Esophagus mucosa (tissue), 1 donor: ENCODE measurements around the gene LAS1L. TPM values are rescaled to one million over a fixed set of nuclear protein-coding genes. Genes with fewer than 3 reads are reported as not detected.
"Not testable (repeated sequence)": the region's sequence is repeated elsewhere in the genome, so short reads cannot be mapped to it uniquely, and the experiment has no call there.

Experiments
- ATAC-seq: fragments of 200-7000 bp; cut with Tn5 transposase; one replicate; pipeline ENCODE4 v1.9.1; 2020
- total RNA-seq: library from RNA; stranded (reverse); gene quantifications from one replicate; pipeline ENCODE4 v1.2.4, GENCODE V29; 2023
- donor health status: DM: yes; HTN: yes; CAD: no.

Gene LAS1L
- total RNA-seq, 1 donor from 2014 or later: 21.1 TPM

DNA sequence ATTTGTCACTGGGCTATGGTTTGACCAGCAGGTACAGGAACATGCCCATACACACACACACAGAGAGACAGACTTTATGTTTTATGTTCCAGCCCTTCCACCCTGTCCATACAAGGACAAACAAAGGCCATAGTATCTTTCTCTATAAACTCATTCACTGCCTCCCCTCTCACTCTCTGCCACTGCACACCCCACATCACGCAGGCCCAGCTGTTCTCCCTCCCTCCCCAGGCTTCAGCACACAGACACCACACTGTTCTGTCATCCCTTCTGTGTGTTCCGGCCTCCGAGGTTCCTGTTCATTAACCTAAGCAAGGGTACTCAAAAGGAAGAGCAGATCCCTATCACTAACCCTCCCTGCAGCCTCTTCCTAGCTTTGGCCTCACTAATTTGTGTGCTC is 17.8 kb downstream of the LAS1L start:
- no peak for ATAC-seq

DNA sequence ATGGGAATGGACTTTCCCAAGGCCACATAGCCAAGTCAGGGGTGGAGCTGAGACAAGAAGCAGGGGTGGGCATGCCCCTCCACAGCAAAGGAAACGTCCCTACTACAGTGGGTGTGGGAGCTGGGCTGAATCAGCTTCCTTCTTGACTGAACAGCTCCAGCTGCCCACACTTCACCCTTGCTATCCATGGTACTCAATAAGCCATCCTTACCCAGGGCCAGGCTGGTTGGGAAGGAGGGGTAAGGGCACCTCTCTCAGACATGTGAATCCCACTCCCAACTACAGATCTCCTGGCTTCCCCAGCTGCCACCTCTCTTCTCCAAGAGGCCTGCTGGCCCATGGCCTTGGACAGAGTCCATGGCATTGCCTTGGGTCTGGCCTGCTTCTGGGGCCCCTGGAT is 21.0 kb downstream of the LAS1L start:
- no peak for ATAC-seq

DNA sequence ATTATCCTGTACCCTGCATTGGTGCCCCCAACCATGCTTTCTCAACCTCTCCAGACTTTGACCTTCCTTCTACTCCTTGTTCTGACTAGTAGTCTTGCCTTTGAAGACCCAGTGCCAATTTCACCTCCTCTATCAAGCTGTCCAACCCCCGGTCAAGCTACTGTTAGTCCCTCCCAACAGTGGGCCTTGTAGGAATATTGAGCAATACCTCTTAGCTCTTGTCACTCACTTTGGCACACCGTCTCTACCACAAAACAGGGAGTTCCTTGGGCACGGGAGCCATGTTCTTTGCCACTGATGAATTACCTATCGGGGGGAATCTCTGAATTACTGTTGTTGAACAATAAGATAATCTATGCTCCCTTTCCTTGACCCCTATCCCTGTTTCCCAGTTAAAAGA is 25.2 kb downstream of the LAS1L start:
- ATAC-seq: no peak

DNA sequence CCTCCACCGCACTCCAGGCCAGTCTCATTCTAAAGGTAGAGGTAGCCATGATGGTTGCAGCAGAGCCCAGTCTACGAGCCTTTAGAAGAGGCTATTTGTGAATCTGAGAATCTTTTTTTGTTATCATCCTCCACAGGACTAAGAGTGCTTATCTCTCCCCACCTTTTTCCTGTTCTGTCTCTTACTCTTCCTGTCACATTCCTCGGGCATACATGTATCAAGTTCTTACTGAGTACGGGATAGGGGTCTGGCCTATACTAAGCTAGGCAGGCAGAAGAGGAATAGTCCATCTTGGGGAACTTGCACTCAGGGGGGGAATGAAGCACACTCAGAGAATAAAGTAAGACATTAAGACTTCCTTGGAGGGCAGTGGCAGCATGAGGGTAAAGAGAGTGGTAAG is 25.7 kb downstream of the LAS1L start:
- ATAC-seq: no peak

DNA sequence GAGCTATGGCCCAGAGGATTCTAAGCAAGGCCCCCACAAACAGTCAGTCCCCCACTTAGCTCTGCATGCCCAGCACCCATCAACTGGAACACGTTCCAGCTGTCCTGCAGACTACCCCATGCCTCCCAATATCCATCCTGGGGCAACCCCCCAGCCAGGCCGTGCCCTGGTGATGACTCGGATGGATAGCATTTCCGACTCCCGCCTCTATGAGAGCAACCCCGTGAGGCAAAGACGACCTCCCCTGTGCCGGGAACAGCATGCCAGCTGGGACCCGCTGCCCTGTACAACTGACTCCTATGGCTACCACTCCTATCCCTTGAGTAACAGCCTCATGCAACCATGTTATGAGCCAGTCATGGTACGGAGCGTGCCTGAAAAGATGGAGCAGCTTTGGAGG is 32.0 kb downstream of the LAS1L start:
- ATAC-seq: no peak

DNA sequence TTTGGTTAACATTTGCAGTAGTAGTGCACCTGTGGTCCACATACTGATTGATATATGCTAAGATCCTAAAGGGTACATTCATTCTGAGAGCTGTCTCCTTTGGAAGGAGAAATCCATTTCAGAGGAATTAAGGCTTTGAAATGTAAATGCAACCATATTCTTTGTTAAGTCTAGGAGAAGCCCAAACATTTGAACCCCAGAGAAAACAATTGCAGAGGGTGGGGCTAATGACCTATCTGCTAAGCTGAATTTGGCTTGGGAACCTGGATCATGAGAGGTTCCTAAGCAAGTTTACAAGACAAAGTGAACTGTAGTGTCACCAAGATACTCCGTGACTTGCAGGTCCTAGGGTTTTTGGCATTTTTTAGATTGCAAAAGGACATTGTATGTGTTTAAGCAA is 41.2 kb downstream of the LAS1L start:
- ATAC-seq: no peak

DNA sequence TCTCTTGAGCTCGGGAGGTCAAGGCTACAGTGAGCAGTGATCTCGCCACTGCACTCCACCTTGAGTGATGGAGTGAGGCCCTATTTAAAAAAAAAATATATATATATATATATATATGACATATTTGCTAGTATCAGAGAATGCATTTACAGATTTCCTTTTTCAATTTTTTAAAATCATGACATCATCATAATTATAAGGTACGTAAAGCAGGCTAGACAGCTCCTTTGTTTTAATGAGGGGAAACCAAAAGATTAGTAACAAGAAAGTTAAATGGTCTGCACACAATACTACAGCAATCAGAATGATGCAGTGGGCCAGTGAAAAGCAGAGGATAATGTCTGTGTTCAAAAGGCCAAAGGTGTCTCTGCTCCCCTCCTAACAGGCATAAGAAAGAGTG is 43.0 kb downstream of the LAS1L start:
- no peak for ATAC-seq

DNA sequence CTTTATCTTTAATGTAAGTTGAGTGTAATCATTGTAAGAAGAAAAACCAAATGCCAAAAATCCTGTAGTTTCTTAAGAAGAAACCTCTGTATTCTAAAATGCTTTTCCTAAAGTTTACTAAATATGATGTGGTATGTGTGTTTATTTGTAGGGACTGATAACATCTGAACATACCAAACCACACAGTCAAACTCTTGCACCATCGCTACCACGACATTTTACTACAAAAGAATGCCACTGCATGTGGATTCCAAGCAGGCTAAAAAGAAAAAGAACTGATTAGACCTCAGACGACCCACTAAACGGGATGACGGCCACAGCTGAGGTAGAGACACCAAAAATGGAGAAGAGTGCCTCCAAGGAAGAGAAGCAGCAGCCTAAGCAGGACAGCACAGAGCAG is 46.1 kb downstream of the LAS1L start:
- ATAC-seq: no peak

DNA sequence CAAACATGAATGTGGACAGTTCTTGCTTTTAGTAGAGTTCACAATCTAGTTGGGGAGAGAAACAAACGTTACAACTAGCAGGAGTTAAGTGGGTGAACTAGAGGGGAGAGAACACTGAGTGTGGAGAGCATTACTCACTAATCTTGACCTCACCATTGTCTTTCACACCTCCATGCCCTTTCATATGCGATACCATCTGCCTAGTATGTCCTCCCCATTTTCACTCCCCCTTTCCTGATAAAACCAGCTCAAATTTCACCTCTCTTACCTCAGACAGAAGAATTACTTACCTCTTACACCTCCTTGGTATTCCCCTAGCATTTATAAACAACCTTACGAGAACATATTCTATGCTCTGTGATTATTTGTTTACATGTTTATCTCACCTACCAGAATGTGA is 53.6 kb downstream of the LAS1L start:
- ATAC-seq: no peak

DNA sequence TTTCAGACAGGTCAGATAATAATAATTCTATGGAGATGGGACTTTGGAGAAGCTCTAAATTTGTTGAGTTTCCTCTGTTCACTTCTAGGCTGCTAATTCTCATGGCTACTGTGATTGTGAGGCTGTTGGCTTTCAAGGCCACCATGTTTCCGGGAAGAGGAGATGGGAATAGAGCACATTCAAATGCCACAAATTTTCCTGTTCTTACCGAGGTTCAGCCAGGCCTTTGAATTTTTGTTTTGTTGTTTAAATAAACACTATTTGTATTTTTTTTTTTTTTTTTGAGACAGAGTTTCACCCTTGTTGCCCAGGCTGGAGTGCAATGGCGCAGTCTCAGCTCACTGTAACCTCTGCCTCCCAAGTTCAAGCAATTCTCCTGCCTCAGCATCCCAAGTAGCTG is 55.5 kb downstream of the LAS1L start:
- ATAC-seq: not testable (repeated sequence)

DNA sequence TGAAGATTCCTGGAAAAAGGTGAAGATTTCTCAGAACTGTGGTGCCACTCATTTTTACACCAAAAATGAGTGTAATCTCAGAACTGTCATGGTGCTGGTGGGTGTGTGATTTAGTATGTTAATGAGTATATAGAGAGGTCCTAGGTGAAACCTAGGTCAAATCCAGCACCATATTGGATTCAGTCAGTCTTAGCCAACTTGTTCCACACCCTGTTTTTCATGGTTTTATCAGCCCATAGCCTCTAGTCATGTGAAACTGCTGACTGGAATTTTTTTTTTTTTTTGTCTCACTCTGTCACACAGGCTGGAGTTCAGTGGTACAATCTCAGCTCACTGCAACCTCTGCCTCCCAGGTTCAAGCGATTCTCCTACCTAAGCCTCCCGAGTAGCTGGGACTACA is 58.0 kb downstream of the LAS1L start:
- ATAC-seq: no peak

DNA sequence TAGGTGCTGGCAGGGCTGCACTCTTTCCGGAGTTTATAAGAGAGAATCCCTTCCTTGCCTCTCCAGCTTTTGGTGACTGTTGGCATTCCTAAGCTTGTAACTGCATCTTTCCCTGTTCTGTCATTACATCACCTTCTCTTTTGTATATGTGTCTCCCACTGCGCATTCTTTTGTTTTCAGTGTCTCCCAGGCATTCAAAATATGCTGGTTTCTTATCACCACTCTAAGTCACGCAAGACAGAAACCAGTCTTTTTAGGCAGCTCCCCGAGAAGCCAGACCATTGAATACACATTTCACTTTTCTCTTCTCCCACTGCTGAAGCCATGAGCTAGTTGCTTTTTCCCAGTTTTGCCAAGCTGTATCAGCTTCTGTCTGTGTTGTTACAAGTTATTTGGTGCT is 71.0 kb downstream of the LAS1L start:
- ATAC-seq: no peak

Other genes with a start within 250 kb of the LAS1L start
- gene MSN, start 132.9 kb upstream of the LAS1L start, total RNA-seq: 139 TPM